ENCODE results near the gene RAMP1. TPM values are rescaled to one million over a fixed set of nuclear protein-coding genes. Genes with fewer than 3 reads are reported as not detected.
"Not testable (repeated sequence)": the region's sequence is repeated elsewhere in the genome, so short reads cannot be mapped to it uniquely, and the experiment has no call there.

The RAMP1 gene
- total and polyA plus RNA-seq, 2 experiments from 2014 or later: 134 to 329 TPM

GRCh38 chr2:237944302-237944701 is 84.9 kb downstream of the RAMP1 start:
- no peaks in the 10 kb centered on the region for H3K9me3 ChIP-seq (ENCODE audit: low read depth)
- no peaks in the 10 kb centered on the region for H4K20me1 ChIP-seq (ENCODE audit: insufficient read depth, poor library complexity, severe bottlenecking)
- H3K79me2 ChIP-seq: no peaks in the 10 kb centered on the region
- WGBS (ENCODE audit: low lambda C conversion rate, missing lambda C conversion rate): 87% methylated on average over 4 of the region's 4 CpGs
- no peak for TF ChIP-seq EZH2phosphoT487 (IDR thresholded peaks at IDR 0.05; ENCODE audit: low read depth, severe bottlenecking, unreplicated experiment)
- TF ChIP-seq, protein P1, sequence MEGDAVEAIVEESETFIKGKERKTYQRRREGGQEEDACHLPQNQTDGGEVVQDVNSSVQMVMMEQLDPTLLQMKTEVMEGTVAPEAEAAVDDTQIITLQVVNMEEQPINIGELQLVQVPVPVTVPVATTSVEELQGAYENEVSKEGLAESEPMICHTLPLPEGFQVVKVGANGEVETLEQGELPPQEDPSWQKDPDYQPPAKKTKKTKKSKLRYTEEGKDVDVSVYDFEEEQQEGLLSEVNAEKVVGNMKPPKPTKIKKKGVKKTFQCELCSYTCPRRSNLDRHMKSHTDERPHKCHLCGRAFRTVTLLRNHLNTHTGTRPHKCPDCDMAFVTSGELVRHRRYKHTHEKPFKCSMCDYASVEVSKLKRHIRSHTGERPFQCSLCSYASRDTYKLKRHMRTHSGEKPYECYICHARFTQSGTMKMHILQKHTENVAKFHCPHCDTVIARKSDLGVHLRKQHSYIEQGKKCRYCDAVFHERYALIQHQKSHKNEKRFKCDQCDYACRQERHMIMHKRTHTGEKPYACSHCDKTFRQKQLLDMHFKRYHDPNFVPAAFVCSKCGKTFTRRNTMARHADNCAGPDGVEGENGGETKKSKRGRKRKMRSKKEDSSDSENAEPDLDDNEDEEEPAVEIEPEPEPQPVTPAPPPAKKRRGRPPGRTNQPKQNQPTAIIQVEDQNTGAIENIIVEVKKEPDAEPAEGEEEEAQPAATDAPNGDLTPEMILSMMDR (IDR thresholded peaks at IDR 0.05; ENCODE audit: poor library complexity): no peak
- no peak for TF ChIP-seq EZH2 (IDR thresholded peaks at IDR 0.05; ENCODE audit: borderline replicate concordance)
- DNase-seq (ENCODE audit: low spot score): no peak
- no peak overlapping the region for H2AFZ ChIP-seq
- no peaks in the 10 kb centered on the region for H3K4me1 ChIP-seq (ENCODE audit: insufficient read depth)
- no peaks in the 10 kb centered on the region for H3K27me3 ChIP-seq
- no peak overlapping the region for H3K4me3 ChIP-seq
- H3K4me2 ChIP-seq: no peak overlapping the region
- no peaks in the 10 kb centered on the region for H3K36me3 ChIP-seq (replicated peaks; ENCODE audit: insufficient read depth, low read depth)
- no peaks in the 10 kb centered on the region for H3K9me2 ChIP-seq (replicated peaks; ENCODE audit: insufficient read depth)
- no peak overlapping the region for H3K27ac ChIP-seq

GRCh38 chr2:237946423-237946822 is 87.0 kb downstream of the RAMP1 start:
- Histone ChIP-seq H3K79me2 (no peaks in the 10 kb centered on the region), H3K4me2 (no peak overlapping the region), H2AFZ (no peak overlapping the region), H4K20me1 (ENCODE audit: insufficient read depth, poor library complexity, severe bottlenecking) (no peaks in the 10 kb centered on the region), H3K27ac (no peak overlapping the region), H3K4me1 (ENCODE audit: insufficient read depth) (no peaks in the 10 kb centered on the region), H3K9me2 (replicated peaks; ENCODE audit: insufficient read depth) (no peaks in the 10 kb centered on the region), H3K4me3 (no peak overlapping the region), H3K9me3 (ENCODE audit: low read depth) (no peaks in the 10 kb centered on the region), H3K36me3 (replicated peaks; ENCODE audit: insufficient read depth, low read depth) (no peaks in the 10 kb centered on the region), H3K27me3 (no peaks in the 10 kb centered on the region)
- WGBS (ENCODE audit: low lambda C conversion rate, missing lambda C conversion rate): 69% methylated on average over 1 of the region's 1 CpG
- no peak for DNase-seq (ENCODE audit: low spot score)
- TF ChIP-seq, protein P1 (IDR thresholded peaks at IDR 0.05; ENCODE audit: poor library complexity): no peak
- no peak for TF ChIP-seq EZH2 (IDR thresholded peaks at IDR 0.05; ENCODE audit: borderline replicate concordance)

DNA sequence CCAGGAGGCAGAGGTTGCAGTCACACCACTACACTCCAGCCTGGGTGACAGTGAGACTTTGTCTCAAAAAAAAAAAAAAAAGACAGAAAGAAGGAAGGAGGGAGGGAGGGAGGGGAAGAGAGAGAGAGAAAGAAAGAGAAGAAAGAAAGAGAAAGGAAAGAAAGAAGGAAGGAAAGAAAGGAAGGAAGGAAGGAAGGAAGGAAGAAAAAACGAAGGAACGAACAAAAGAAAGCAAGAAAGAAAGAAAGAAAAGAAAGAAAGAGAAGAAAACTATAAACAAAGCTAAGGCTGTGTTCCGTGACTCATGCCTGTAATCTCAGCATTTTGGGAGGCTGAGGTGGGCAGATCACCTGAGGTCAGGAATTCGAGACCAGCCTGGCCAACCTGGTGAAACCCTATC is 91.9 kb downstream of the RAMP1 start:
- H2AFZ ChIP-seq; H3K79me2 ChIP-seq; H3K9me3 ChIP-seq (ENCODE audit: low read depth); H3K27ac ChIP-seq; H3K9me2 ChIP-seq (replicated peaks; ENCODE audit: insufficient read depth); H3K4me2 ChIP-seq; H3K36me3 ChIP-seq (replicated peaks; ENCODE audit: insufficient read depth, low read depth); H4K20me1 ChIP-seq (ENCODE audit: insufficient read depth, poor library complexity, severe bottlenecking); H3K4me1 ChIP-seq (ENCODE audit: insufficient read depth); H3K4me3 ChIP-seq; DNase-seq (ENCODE audit: low spot score): not testable (repeated sequence)
- H3K27me3 ChIP-seq: peaks cover 19% of the 10 kb centered on the region
- 92% methylated on average over 4 of the region's 4 CpGs for WGBS (ENCODE audit: low lambda C conversion rate, missing lambda C conversion rate)

- TF ChIP-seq EZH2phosphoT487 (IDR thresholded peaks at IDR 0.05; ENCODE audit: low read depth, severe bottlenecking, unreplicated experiment) (no peak), EZH2 (IDR thresholded peaks at IDR 0.05; ENCODE audit: borderline replicate concordance) (no peak)
- TF ChIP-seq, protein P1 (IDR thresholded peaks at IDR 0.05; ENCODE audit: poor library complexity): no peak
- no peaks in the 10 kb centered on the region for H3K4me1 ChIP-seq (ENCODE audit: insufficient read depth)
Observed at GRCh38 chr2:237951878-237952277, 92.5 kb downstream of the RAMP1 start.

More at GRCh38 chr2:237951878-237952277, 92.5 kb downstream of the RAMP1 start:
- Histone ChIP-seq H3K9me2 (replicated peaks; ENCODE audit: insufficient read depth) (no peaks in the 10 kb centered on the region), H3K36me3 (replicated peaks; ENCODE audit: insufficient read depth, low read depth) (no peaks in the 10 kb centered on the region), H3K9me3 (ENCODE audit: low read depth) (no peaks in the 10 kb centered on the region), H3K27ac (no peak overlapping the region), H2AFZ (no peak overlapping the region), H3K4me2 (no peak overlapping the region), H3K4me3 (no peak overlapping the region), H3K79me2 (no peaks in the 10 kb centered on the region), H3K27me3 (peaks cover 21% of the 10 kb centered on the region), H4K20me1 (ENCODE audit: insufficient read depth, poor library complexity, severe bottlenecking) (no peaks in the 10 kb centered on the region)
- DNase-seq (ENCODE audit: low spot score): no peak
- WGBS (ENCODE audit: low lambda C conversion rate, missing lambda C conversion rate): 83% methylated on average over 3 of the region's 3 CpGs

All from hepatocyte (in vitro differentiated cells).